Measurements from ENCODE around the gene OSTN. TPM values are rescaled to one million over a fixed set of nuclear protein-coding genes. Genes with fewer than 3 reads are reported as not detected.

Gene OSTN
- total RNA-seq, 1 donor from 2014 or later: 0.14 TPM

DNA sequence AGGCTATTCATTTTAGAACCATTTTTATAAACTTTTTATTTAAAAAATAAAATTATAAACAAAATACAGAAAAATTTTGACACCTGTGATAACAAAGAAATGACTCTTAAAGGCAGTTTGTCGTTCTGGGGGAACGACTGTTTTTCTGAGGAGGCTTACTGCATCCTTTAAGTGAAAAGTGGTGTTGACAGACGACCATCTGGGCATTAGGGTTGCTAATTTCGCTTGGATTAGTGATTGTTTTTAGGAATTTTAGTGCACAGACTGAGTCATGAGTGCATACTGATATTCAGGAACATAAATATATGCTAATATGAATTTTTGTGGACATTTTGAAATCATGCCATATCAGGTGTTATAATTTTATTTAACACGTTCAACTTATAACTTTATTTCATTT, 28.5 kb downstream of the OSTN start:
- peaks cover under 1% of the 10 kb centered on the region for H3K4me1 Mint-ChIP-seq (ENCODE audit: low read depth)
- DNase-seq (ENCODE audit: low spot score, unreplicated experiment): no peak
- no peaks in the 10 kb centered on the region for H3K36me3 Mint-ChIP-seq (ENCODE audit: insufficient read depth)
- no peaks in the 10 kb centered on the region for H3K9me3 Mint-ChIP-seq (ENCODE audit: low read depth)
- H3K4me3 Mint-ChIP-seq (ENCODE audit: low read depth): no peak overlapping the region
- TF ChIP-seq, protein P1, sequence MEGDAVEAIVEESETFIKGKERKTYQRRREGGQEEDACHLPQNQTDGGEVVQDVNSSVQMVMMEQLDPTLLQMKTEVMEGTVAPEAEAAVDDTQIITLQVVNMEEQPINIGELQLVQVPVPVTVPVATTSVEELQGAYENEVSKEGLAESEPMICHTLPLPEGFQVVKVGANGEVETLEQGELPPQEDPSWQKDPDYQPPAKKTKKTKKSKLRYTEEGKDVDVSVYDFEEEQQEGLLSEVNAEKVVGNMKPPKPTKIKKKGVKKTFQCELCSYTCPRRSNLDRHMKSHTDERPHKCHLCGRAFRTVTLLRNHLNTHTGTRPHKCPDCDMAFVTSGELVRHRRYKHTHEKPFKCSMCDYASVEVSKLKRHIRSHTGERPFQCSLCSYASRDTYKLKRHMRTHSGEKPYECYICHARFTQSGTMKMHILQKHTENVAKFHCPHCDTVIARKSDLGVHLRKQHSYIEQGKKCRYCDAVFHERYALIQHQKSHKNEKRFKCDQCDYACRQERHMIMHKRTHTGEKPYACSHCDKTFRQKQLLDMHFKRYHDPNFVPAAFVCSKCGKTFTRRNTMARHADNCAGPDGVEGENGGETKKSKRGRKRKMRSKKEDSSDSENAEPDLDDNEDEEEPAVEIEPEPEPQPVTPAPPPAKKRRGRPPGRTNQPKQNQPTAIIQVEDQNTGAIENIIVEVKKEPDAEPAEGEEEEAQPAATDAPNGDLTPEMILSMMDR (IDR thresholded peaks at IDR 0.05; ENCODE audit: unreplicated experiment): no peak
- no peak overlapping the region for H3K27ac Mint-ChIP-seq
- H3K27me3 Mint-ChIP-seq: no peaks in the 10 kb centered on the region

DNA sequence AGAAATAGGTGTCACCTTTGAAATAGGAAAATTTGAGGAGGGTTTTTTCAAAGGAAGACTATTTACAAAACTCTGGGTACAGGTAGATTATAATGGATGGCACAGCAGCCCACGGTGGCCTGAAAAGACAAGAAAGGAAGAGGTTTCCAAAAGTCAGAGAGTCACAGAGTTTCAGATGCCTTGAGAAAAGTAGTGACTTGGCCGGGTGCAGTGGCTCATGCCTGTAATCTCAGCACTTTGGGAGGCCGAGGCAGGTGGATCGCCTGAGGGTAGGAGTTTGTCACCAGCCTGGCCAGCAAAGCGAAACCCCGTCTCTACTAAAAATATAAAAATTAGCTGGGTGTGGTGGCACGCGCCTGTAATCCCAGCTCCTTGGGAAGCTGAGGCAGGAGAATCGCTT, 35.2 kb downstream of the OSTN start:
- no peaks in the 10 kb centered on the region for H3K9me3 Mint-ChIP-seq (ENCODE audit: low read depth)

DNA sequence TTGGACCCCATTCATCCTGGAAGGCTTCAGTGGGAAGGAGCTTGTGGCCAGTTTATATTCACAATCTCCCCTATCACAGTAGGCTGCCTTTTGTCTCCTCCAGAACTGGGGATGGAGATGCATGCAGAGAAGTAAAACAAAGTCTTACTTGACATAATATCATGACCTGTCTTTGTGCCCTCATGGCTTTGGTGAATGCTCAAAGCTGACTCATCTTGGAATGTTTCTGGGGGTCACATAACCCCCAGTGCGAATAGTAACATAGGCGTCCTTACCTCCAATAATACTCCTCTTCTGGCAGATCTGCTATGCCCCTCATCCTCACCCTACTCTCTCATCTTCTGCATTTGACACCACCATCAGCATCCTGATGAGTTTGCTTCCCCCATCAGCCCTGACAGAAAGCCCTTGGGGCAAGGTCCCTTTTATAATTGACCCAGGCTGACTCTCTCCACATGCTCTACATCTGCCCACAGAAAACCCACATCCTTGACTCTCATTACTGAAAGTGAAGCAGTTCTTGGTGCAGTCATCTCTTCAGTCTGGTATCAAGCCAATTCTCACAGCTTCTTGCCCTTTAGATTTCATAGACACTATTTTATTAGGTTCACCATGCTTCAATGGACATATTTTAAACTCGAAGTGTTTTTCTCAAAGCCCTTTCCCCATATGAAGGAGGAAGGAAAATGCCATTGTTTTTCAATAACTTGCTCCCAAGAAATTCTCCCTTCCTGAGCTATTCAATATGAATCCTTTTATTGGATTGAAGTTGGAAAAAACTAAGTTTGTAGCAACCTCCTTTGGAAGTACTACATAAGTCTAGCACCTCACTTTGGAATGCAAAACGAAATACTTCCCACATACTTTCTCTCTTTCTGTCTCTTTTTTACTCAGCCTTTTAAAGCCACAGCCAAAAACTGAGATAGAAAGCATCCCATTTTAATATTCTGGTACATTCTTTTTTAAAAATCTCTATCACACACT, 36.6 kb downstream of the OSTN start:
- no peaks in the 10 kb centered on the region for H3K36me3 Mint-ChIP-seq (ENCODE audit: insufficient read depth)
- TF ChIP-seq, protein P1 (IDR thresholded peaks at IDR 0.05; ENCODE audit: unreplicated experiment): no peak
- DNase-seq (ENCODE audit: low spot score, unreplicated experiment): no peak
- H3K9me3 Mint-ChIP-seq (ENCODE audit: low read depth): no peaks in the 10 kb centered on the region
- H3K4me3 Mint-ChIP-seq (ENCODE audit: low read depth): no peak overlapping the region
- peaks cover 10% of the 10 kb centered on the region for H3K4me1 Mint-ChIP-seq (ENCODE audit: low read depth)
- H3K27me3 Mint-ChIP-seq: peaks cover 4% of the 10 kb centered on the region
- H3K27ac Mint-ChIP-seq: no peak overlapping the region

More for the DNA sequence above, 35.2 kb downstream of the OSTN start:
- TF ChIP-seq, protein P1 (IDR thresholded peaks at IDR 0.05; ENCODE audit: unreplicated experiment): no peak
- DNase-seq (ENCODE audit: low spot score, unreplicated experiment): no peak
- H3K27ac Mint-ChIP-seq: no peak overlapping the region
- peaks cover 10% of the 10 kb centered on the region for H3K4me1 Mint-ChIP-seq (ENCODE audit: low read depth)
- no peaks in the 10 kb centered on the region for H3K36me3 Mint-ChIP-seq (ENCODE audit: insufficient read depth)
- peaks cover 4% of the 10 kb centered on the region for H3K27me3 Mint-ChIP-seq
- H3K4me3 Mint-ChIP-seq (ENCODE audit: low read depth): no peak overlapping the region

DNA sequence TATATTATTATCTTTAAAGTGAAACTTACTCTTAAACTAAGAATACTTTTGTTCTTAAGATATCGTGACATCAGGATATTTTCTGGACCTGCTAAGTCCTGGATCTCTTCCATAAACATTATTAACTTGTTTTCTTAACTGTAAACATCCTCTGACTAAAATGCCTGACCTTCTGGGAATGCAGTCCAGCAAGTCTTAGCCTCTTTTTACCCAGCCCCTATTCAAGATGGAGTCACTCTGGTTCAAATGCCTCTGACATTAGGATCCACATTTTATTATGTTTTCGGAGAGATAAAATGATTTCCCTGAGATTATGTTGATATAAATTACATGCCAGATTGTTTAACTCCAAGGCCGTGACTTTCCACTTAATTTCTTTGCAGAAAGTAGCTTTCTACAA, 37.6 kb downstream of the OSTN start:
- TF ChIP-seq, protein P1 (IDR thresholded peaks at IDR 0.05; ENCODE audit: unreplicated experiment): no peak
- H3K4me3 Mint-ChIP-seq (ENCODE audit: low read depth): no peak overlapping the region
- H3K27ac Mint-ChIP-seq: no peak overlapping the region
- H3K36me3 Mint-ChIP-seq (ENCODE audit: insufficient read depth): no peaks in the 10 kb centered on the region
- H3K27me3 Mint-ChIP-seq: peaks cover 4% of the 10 kb centered on the region
- H3K4me1 Mint-ChIP-seq (ENCODE audit: low read depth): peaks cover 10% of the 10 kb centered on the region
- no peaks in the 10 kb centered on the region for H3K9me3 Mint-ChIP-seq (ENCODE audit: low read depth)
- no peak for DNase-seq (ENCODE audit: low spot score, unreplicated experiment)

DNA sequence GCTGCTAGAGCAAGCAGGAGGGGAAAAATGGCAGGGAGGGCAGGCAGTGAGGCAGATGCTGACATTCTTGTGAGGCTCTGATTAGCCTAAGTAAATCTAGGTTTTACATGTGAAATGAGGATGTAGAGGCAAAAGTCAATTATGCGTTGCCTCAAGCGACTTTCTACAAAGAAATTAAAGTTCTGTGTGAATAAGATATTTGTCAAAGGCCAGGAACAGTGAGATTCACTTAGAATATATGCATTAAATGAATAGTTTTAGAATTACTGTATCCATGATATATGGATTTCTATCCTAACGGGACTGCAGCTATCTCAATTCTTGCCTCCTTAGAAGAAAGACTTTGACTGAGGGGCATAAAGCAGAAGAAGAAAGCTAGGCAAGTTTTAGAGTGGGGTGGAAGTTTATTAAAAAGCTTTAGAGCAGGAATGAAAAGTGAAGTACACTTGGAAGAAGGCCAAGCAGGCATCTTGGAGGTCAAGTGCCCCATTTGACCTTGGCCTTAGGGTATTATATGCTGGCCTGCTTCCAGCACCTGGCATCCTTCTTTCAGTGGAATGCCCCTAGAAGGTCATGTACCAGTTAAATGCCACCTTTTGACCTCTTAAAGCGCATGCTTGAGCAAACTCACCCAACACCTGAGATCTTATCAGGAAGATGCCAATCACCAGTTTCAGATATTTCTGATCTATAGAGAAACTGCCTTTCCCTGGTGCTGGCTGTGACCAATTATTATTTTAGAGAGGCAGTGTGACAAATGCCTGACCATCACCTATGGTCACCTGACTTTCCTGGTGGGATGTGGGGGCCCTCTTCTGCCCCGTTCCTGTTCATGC, 38.2 kb downstream of the OSTN start:
- Mint-ChIP-seq H3K9me3 (ENCODE audit: low read depth) (no peaks in the 10 kb centered on the region), H3K4me1 (ENCODE audit: low read depth) (peaks cover 10% of the 10 kb centered on the region), H3K27me3 (peaks cover 4% of the 10 kb centered on the region), H3K4me3 (ENCODE audit: low read depth) (no peak overlapping the region), H3K36me3 (ENCODE audit: insufficient read depth) (no peaks in the 10 kb centered on the region), H3K27ac (no peak overlapping the region)
- TF ChIP-seq, protein P1 (IDR thresholded peaks at IDR 0.05; ENCODE audit: unreplicated experiment): no peak
- no peak for DNase-seq (ENCODE audit: low spot score, unreplicated experiment)
